ENCODE measurements around the gene IFNGR2.
A peak's percentile ranks its signal among the peaks of the same experiment; 100 is the strongest.

Gene IFNGR2

GRCh38 chr21:33425825-33426224 is 22.6 kb downstream of the IFNGR2 start:
- Histone ChIP-seq H3K9ac (ENCODE audit: low read length) (no peak overlapping the region), H3K4me1 (ENCODE audit: control insufficient read depth, insufficient read depth, low read length) (peaks cover 20% of the 10 kb centered on the region), H3K27me3 (replicated peaks; ENCODE audit: control insufficient read depth, insufficient read depth, low read length) (no peaks in the 10 kb centered on the region), H3K4me3 (ENCODE audit: low read length) (no peak overlapping the region), H3K9me3 (ENCODE audit: control insufficient read depth, low read length) (no peaks in the 10 kb centered on the region), H3K36me3 (ENCODE audit: control insufficient read depth, insufficient read depth, low read length, severe bottlenecking) (peaks cover 76% of the 10 kb centered on the region)
- DNase-seq (ENCODE audit: low read depth): no peak

DNA sequence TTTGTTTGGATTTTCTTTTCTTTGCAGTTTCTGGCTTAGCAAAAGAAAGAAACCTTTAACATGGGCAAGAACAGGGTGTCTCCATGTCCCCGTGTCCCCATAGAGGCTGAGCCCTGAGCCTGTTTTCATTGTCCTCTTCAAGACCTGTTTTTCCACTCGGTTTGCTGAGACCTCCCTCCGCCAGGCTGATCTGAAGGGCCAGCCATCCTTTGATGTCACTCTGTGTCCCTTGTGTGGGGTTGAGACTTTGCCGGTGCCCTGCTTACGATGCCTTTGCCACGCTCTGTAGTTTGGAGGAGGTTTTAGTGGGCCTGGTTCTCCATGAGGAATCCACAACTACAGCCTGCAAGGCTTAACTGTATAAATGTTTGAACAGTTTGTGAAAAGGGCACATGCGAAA is 23.8 kb downstream of the IFNGR2 start:
- no peaks in the 10 kb centered on the region for H3K27me3 ChIP-seq (replicated peaks; ENCODE audit: control insufficient read depth, insufficient read depth, low read length)
- peaks cover 20% of the 10 kb centered on the region for H3K4me1 ChIP-seq (ENCODE audit: control insufficient read depth, insufficient read depth, low read length)
- no peak overlapping the region for H3K9ac ChIP-seq (ENCODE audit: low read length)
- no peaks in the 10 kb centered on the region for H3K9me3 ChIP-seq (ENCODE audit: control insufficient read depth, low read length)
- H3K4me3 ChIP-seq (ENCODE audit: low read length): no peak overlapping the region
- peaks cover 75% of the 10 kb centered on the region for H3K36me3 ChIP-seq (ENCODE audit: control insufficient read depth, insufficient read depth, low read length, severe bottlenecking)
- no peak for DNase-seq (ENCODE audit: low read depth)

GRCh38 chr21:33428669-33429068 is 25.5 kb downstream of the IFNGR2 start:
- no peak overlapping the region for H3K9ac ChIP-seq (ENCODE audit: low read length)
- H3K4me1 ChIP-seq (ENCODE audit: control insufficient read depth, insufficient read depth, low read length): peaks cover 26% of the 10 kb centered on the region
- H3K36me3 ChIP-seq (ENCODE audit: control insufficient read depth, insufficient read depth, low read length, severe bottlenecking): peaks cover 81% of the 10 kb centered on the region
- H3K9me3 ChIP-seq (ENCODE audit: control insufficient read depth, low read length): no peaks in the 10 kb centered on the region
- no peaks in the 10 kb centered on the region for H3K27me3 ChIP-seq (replicated peaks; ENCODE audit: control insufficient read depth, insufficient read depth, low read length)
- H3K4me3 ChIP-seq (ENCODE audit: low read length): no peak overlapping the region
- peak; percentile 14 for DNase-seq (ENCODE audit: low read depth)

GRCh38 chr21:33430858-33431257 is 27.6 kb downstream of the IFNGR2 start:
- H3K4me1 ChIP-seq (ENCODE audit: control insufficient read depth, insufficient read depth, low read length): peaks cover 44% of the 10 kb centered on the region
- no peaks in the 10 kb centered on the region for H3K9me3 ChIP-seq (ENCODE audit: control insufficient read depth, low read length)
- H3K27me3 ChIP-seq (replicated peaks; ENCODE audit: control insufficient read depth, insufficient read depth, low read length): no peaks in the 10 kb centered on the region
- no peak overlapping the region for H3K4me3 ChIP-seq (ENCODE audit: low read length)
- DNase-seq (ENCODE audit: low read depth): no peak
- no peak overlapping the region for H3K9ac ChIP-seq (ENCODE audit: low read length)
- H3K36me3 ChIP-seq (ENCODE audit: control insufficient read depth, insufficient read depth, low read length, severe bottlenecking): peaks cover 71% of the 10 kb centered on the region

DNA sequence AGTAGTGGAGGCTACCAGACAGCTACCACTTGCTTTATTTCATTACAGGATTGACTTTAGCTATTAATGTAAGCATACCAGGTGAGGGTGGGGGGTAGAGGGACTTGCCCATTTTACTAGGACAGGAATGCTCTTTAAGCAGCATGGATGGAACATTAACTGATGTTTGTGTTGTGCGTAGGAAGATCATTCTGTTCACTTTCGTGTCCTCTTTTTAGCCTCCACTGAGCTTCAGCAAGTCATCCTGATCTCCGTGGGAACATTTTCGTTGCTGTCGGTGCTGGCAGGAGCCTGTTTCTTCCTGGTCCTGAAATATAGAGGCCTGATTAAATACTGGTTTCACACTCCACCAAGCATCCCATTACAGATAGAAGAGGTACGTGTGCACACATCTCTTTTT is 29.3 kb downstream of the IFNGR2 start:
- peaks cover 71% of the 10 kb centered on the region for H3K36me3 ChIP-seq (ENCODE audit: control insufficient read depth, insufficient read depth, low read length, severe bottlenecking)
- DNase-seq (ENCODE audit: low read depth): no peak
- peaks cover 44% of the 10 kb centered on the region for H3K4me1 ChIP-seq (ENCODE audit: control insufficient read depth, insufficient read depth, low read length)
- H3K9me3 ChIP-seq (ENCODE audit: control insufficient read depth, low read length): no peaks in the 10 kb centered on the region
- H3K9ac ChIP-seq (ENCODE audit: low read length): no peak overlapping the region
- no peaks in the 10 kb centered on the region for H3K27me3 ChIP-seq (replicated peaks; ENCODE audit: control insufficient read depth, insufficient read depth, low read length)
- no peak overlapping the region for H3K4me3 ChIP-seq (ENCODE audit: low read length)

GRCh38 chr21:33433001-33433400 is 29.8 kb downstream of the IFNGR2 start:
- Histone ChIP-seq H3K36me3 (ENCODE audit: control insufficient read depth, insufficient read depth, low read length, severe bottlenecking) (peaks cover 73% of the 10 kb centered on the region), H3K9ac (ENCODE audit: low read length) (no peak overlapping the region), H3K4me1 (ENCODE audit: control insufficient read depth, insufficient read depth, low read length) (peaks cover 44% of the 10 kb centered on the region), H3K4me3 (ENCODE audit: low read length) (no peak overlapping the region), H3K27me3 (replicated peaks; ENCODE audit: control insufficient read depth, insufficient read depth, low read length) (no peaks in the 10 kb centered on the region), H3K9me3 (ENCODE audit: control insufficient read depth, low read length) (no peaks in the 10 kb centered on the region)
- no peak for DNase-seq (ENCODE audit: low read depth)

DNA sequence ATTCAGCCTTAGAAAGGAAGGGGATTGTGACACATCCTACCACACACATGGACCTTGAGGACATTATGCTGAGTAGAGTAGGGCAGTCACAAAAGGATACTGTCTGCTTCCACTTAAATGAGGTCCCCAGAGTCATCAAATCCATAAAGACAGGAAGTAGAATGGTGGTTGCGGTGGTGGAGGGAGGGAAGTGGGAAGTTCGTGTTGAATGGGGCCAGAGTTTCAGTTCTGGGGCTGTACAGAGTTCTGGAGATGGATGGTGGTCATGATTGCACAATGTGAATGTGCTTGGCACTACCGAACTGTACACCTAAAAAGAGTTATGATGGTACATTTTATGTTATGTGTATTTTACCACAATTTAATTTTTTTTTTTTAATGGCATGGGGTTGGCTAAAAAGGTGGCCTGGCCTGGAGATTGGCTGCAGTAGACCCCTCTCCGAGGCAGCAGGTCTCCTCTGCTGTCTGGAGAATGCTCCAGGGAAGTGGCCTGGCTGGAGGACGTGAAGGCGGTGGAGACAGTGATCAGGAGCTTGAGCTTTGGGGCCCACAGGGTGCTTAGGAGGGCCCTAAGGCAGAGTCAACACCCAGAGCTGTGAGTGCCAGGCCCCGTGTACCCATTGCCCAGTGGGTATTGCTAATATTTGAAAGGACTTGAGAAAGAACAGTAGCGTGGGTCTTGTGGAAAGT is 30.4 kb downstream of the IFNGR2 start:
- Histone ChIP-seq H3K36me3 (ENCODE audit: control insufficient read depth, insufficient read depth, low read length, severe bottlenecking) (peaks cover 73% of the 10 kb centered on the region), H3K27me3 (replicated peaks; ENCODE audit: control insufficient read depth, insufficient read depth, low read length) (no peaks in the 10 kb centered on the region), H3K9ac (ENCODE audit: low read length) (no peak overlapping the region), H3K4me1 (ENCODE audit: control insufficient read depth, insufficient read depth, low read length) (peaks cover 42% of the 10 kb centered on the region), H3K9me3 (ENCODE audit: control insufficient read depth, low read length) (no peaks in the 10 kb centered on the region), H3K4me3 (ENCODE audit: low read length) (no peak overlapping the region)
- DNase-seq (ENCODE audit: low read depth): no peak

DNA sequence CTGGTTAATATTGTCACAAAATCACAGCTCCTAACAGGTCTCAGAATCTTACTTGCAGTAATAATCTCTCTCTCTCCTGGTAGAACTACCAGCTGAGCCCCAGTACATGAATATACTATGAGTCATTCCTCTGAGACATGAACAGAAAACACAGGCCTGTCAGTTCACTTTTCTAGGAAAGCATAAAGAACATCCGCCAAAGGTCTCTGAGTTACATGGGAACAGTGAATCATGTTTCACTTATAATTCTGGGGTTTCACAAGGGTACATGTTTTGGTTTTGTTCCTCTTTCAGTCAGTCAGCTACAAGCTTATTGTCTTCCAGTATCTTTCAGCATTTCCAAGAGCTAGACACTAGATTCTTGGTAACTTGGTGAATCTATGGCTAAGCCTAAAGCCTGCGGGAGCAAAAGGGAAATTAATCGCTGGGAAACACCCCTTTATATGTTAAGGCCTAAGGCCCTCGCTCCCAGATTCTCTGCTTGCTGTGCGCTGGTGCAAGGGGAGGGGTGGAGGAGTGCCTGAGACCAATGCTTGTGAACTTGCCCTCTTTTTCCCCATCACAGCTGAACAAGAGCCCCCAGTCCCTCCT is 31.7 kb downstream of the IFNGR2 start:
- no peaks in the 10 kb centered on the region for H3K27me3 ChIP-seq (replicated peaks; ENCODE audit: control insufficient read depth, insufficient read depth, low read length)
- H3K9me3 ChIP-seq (ENCODE audit: control insufficient read depth, low read length): no peaks in the 10 kb centered on the region
- peak; percentile 93 for DNase-seq (ENCODE audit: low read depth)
- peaks cover 29% of the 10 kb centered on the region for H3K4me1 ChIP-seq (ENCODE audit: control insufficient read depth, insufficient read depth, low read length)
- peak overlapping the region; percentile 67 for H3K9ac ChIP-seq (ENCODE audit: low read length)
- H3K4me3 ChIP-seq (ENCODE audit: low read length): peak overlapping the region; percentile 40
- peaks cover 62% of the 10 kb centered on the region for H3K36me3 ChIP-seq (ENCODE audit: control insufficient read depth, insufficient read depth, low read length, severe bottlenecking)

GRCh38 chr21:33437140-33437539 is 33.9 kb downstream of the IFNGR2 start:
- peaks cover 49% of the 10 kb centered on the region for H3K36me3 ChIP-seq (ENCODE audit: control insufficient read depth, insufficient read depth, low read length, severe bottlenecking)
- H3K9ac ChIP-seq (ENCODE audit: low read length): no peak overlapping the region
- H3K4me1 ChIP-seq (ENCODE audit: control insufficient read depth, insufficient read depth, low read length): peaks cover 29% of the 10 kb centered on the region
- no peaks in the 10 kb centered on the region for H3K27me3 ChIP-seq (replicated peaks; ENCODE audit: control insufficient read depth, insufficient read depth, low read length)
- DNase-seq (ENCODE audit: low read depth): no peak
- H3K4me3 ChIP-seq (ENCODE audit: low read length): no peak overlapping the region
- H3K9me3 ChIP-seq (ENCODE audit: control insufficient read depth, low read length): no peaks in the 10 kb centered on the region

DNA sequence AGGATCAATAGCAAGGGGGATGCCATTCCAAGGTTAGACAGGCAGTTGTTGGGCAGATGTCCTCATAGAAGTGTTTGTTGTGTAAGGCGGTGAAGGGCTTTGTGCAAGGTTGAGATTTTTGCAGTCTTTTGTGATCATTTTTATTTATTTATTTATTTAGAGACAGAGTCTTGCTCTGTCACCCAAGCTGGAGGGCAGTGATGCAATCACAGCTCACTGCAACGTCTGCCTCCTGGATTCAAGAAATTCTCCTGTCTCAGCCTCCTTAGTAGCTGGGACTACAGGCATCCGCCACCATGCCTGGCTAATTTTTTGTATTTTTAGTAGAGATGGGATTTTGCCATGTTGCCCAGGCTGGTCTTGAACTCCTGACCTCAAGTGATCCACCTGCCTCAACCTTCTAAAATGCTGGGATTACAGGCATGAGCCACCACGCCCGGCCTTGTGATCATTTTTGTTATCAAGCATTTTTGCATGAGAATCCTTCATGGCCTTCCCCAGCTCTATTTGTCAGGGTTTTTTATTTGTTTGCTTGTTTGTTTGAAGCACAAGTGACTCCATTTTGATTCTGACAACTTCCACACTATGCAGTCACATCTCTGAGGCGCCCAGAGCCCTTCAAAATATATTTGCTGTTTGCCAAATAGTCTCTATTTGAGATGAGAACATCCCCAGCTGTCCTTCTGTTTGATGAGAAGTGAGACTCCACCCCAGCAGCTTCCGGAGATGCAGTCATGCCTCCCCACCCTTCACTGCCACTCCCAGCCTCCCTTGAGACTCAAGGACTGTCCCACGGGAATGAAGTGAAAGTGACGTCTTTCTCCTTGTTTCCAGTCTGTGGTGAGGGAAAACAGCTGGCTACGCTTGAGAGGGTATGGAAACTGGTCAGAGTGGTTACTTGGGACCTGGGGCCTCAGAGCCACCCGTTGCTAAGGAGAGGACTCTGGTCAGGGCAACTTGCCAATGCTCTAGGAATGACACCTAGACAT is 38.6 kb downstream of the IFNGR2 start:
- Histone ChIP-seq H3K36me3 (ENCODE audit: control insufficient read depth, insufficient read depth, low read length, severe bottlenecking) (peaks cover 17% of the 10 kb centered on the region), H3K4me1 (ENCODE audit: control insufficient read depth, insufficient read depth, low read length) (peaks cover 12% of the 10 kb centered on the region), H3K9me3 (ENCODE audit: control insufficient read depth, low read length) (no peaks in the 10 kb centered on the region), H3K9ac (ENCODE audit: low read length) (no peak overlapping the region), H3K27me3 (replicated peaks; ENCODE audit: control insufficient read depth, insufficient read depth, low read length) (no peaks in the 10 kb centered on the region), H3K4me3 (ENCODE audit: low read length) (no peak overlapping the region)
- DNase-seq (ENCODE audit: low read depth): peak; percentile 58

DNA sequence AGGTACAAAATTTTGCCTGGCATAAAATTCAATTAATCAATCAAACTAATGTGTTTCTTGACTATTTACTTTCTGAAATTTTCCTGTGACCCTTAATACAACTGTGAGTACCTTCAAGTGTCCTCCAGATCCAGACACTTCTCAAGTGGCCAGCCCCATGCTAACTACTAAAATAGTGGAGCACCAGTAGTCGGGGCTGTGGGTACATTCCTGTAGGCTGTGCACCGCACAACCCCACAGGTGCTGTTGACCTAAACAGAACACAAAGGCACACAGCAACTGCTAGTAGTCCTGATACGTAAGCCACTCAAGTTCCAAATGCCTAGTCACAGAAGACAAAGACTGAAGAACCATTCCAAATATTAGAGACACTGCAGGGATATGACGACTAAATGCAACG is 40.0 kb downstream of the IFNGR2 start:
- no peaks in the 10 kb centered on the region for H3K27me3 ChIP-seq (replicated peaks; ENCODE audit: control insufficient read depth, insufficient read depth, low read length)
- no peak for DNase-seq (ENCODE audit: low read depth)
- peaks cover 3% of the 10 kb centered on the region for H3K36me3 ChIP-seq (ENCODE audit: control insufficient read depth, insufficient read depth, low read length, severe bottlenecking)
- H3K4me1 ChIP-seq (ENCODE audit: control insufficient read depth, insufficient read depth, low read length): peaks cover 12% of the 10 kb centered on the region
- no peak overlapping the region for H3K9ac ChIP-seq (ENCODE audit: low read length)
- H3K9me3 ChIP-seq (ENCODE audit: control insufficient read depth, low read length): no peaks in the 10 kb centered on the region
- no peak overlapping the region for H3K4me3 ChIP-seq (ENCODE audit: low read length)
